ENCODE results near the gene ADD2.

The ADD2 gene

GRCh38 chr2:70705160-70705850 lies 62.7 kb downstream of the ADD2 start:
- H3K4me3 ChIP-seq (replicated peaks in 1 of 2; ENCODE audit: low read depth in 2 of 2, low read length in 2 of 2) = no peak overlapping the region
- no peak for DNase-seq (ENCODE audit: low read depth in 2 of 2)
- no peak for TF ChIP-seq CTCF (IDR thresholded peaks at IDR 0.05; ENCODE audit: low read depth, low read length)

- peak; percentile 24 to 62 for DNase-seq (ENCODE audit: low read depth in 2 of 2)
- H3K4me3 ChIP-seq (replicated peaks in 1 of 2; ENCODE audit: low read depth in 2 of 2, low read length in 2 of 2) = no peak overlapping the region
- TF ChIP-seq CTCF (IDR thresholded peaks at IDR 0.05; ENCODE audit: low read depth, low read length) = no peak
These were observed 64.0 kb downstream of the ADD2 start for GRCh38 chr2:70703900-70704549.

- H3K4me3 ChIP-seq (replicated peaks in 1 of 2; ENCODE audit: low read depth in 2 of 2, low read length in 2 of 2) = no peak overlapping the region
- TF ChIP-seq CTCF (IDR thresholded peaks at IDR 0.05; ENCODE audit: low read depth, low read length) = no peak
- no peak for DNase-seq (ENCODE audit: low read depth in 2 of 2)
These were observed 65.1 kb downstream of the ADD2 start for GRCh38 chr2:70702711-70703395.

GRCh38 chr2:70698847-70699246 lies 69.2 kb downstream of the ADD2 start:
- TF ChIP-seq CTCF (IDR thresholded peaks at IDR 0.05; ENCODE audit: low read depth, low read length) = no peak
- H3K4me3 ChIP-seq (replicated peaks in 1 of 2; ENCODE audit: low read depth in 2 of 2, low read length in 2 of 2) = no peak overlapping the region
- no peak for DNase-seq (ENCODE audit: low read depth in 2 of 2)

- TF ChIP-seq CTCF (IDR thresholded peaks at IDR 0.05; ENCODE audit: low read depth, low read length) = no peak
- DNase-seq (ENCODE audit: low read depth in 2 of 2) = no peak
These were observed 70.2 kb downstream of the ADD2 start for GRCh38 chr2:70697603-70698383.

GRCh38 chr2:70696142-70696541 lies 71.9 kb downstream of the ADD2 start:
- DNase-seq (ENCODE audit: low read depth in 2 of 2) = no peak
- TF ChIP-seq CTCF (IDR thresholded peaks at IDR 0.05; ENCODE audit: low read depth, low read length) = no peak

More at GRCh38 chr2:70697603-70698383, 70.2 kb downstream of the ADD2 start:
- no peak overlapping the region for H3K4me3 ChIP-seq (replicated peaks in 1 of 2; ENCODE audit: low read depth in 2 of 2, low read length in 2 of 2)

More at GRCh38 chr2:70696142-70696541, 71.9 kb downstream of the ADD2 start:
- H3K4me3 ChIP-seq (replicated peaks in 1 of 2; ENCODE audit: low read depth in 2 of 2, low read length in 2 of 2) = no peak overlapping the region

All from cardiac fibroblast (primary cell).